Glomerular visceral epithelial cell (primary cell): ENCODE results near the gene CHEK2.
"Not testable (repeated sequence)": the region's sequence is repeated elsewhere in the genome, so short reads cannot be mapped to it uniquely, and the experiment has no call there.

ENCODE experiments used
- DNase-seq: peaks from one replicate; pipeline ENCODE4 v3.0.0-alpha.2; 2016; ENCODE audit errors: extremely low spot score

Gene CHEK2

GRCh38 chr22:28741200-28741784 lies 328 bp downstream of the CHEK2 start:
- no peak for DNase-seq

GRCh38 chr22:28738876-28739275 lies 2.7 kb downstream of the CHEK2 start:
- not testable (repeated sequence) for DNase-seq

- no peak for DNase-seq
These were observed 3.9 kb downstream of the CHEK2 start for GRCh38 chr22:28737701-28738100.

GRCh38 chr22:28736301-28737155 lies 5.1 kb downstream of the CHEK2 start:
- DNase-seq, result no peak

GRCh38 chr22:28734393-28734792 lies 7.2 kb downstream of the CHEK2 start:
- DNase-seq, result no peak

GRCh38 chr22:28730179-28730578 lies 11.4 kb downstream of the CHEK2 start:
- DNase-seq, result no peak

- no peak for DNase-seq
These were observed 12.9 kb downstream of the CHEK2 start for GRCh38 chr22:28728621-28729313.

GRCh38 chr22:28728002-28728401 lies 13.6 kb downstream of the CHEK2 start:
- DNase-seq, result no peak

GRCh38 chr22:28718044-28718443 lies 23.6 kb downstream of the CHEK2 start:
- DNase-seq, result no peak

- no peak for DNase-seq
These were observed 24.9 kb downstream of the CHEK2 start for GRCh38 chr22:28716686-28717085.

GRCh38 chr22:28715611-28716010 lies 26.0 kb downstream of the CHEK2 start:
- DNase-seq, result no peak

GRCh38 chr22:28714043-28714628 lies 27.5 kb downstream of the CHEK2 start:
- DNase-seq, result peak; percentile 20

- peak; percentile 74 for DNase-seq
These were observed 29.5 kb downstream of the CHEK2 start for GRCh38 chr22:28711820-28712777.

GRCh38 chr22:28711341-28711740 lies 30.3 kb downstream of the CHEK2 start:
- no peak for DNase-seq

GRCh38 chr22:28710576-28711191 lies 30.9 kb downstream of the CHEK2 start:
- no peak for DNase-seq

GRCh38 chr22:28710107-28710506 lies 31.5 kb downstream of the CHEK2 start:
- DNase-seq, result no peak

GRCh38 chr22:28706845-28707244 lies 34.8 kb downstream of the CHEK2 start:
- DNase-seq, result no peak

GRCh38 chr22:28703436-28703835 lies 38.2 kb downstream of the CHEK2 start:
- DNase-seq, result no peak

- DNase-seq, result no peak
These were observed 38.7 kb downstream of the CHEK2 start for GRCh38 chr22:28702891-28703290.

GRCh38 chr22:28693041-28693760 lies 48.4 kb downstream of the CHEK2 start:
- DNase-seq, result peak; percentile 75
